SK-N-MC (cell line): ENCODE results near the gene MYO19.

ENCODE experiments used
- EZH2 ChIP-seq: fragments of 200-600 bp; sonication (generic); IDR thresholded peaks from one replicate; pipeline ENCODE4 v1.6.1; 2017; ENCODE audit warnings: antibody characterized with exemption
- FOXP2 ChIP-seq: optimal IDR thresholded peaks from 2 replicates; pipeline ENCODE3; 2011; ENCODE audit warnings: mild to moderate bottlenecking, moderate library complexity; ENCODE audit not compliant: insufficient read depth; ENCODE audit errors: extremely low read length, control extremely low read depth
- POLR2AphosphoS5 ChIP-seq: IDR thresholded peaks from 2 replicates; pipeline ENCODE4 v1.6.1; 2012; ENCODE audit warnings: mild to moderate bottlenecking, low read depth, low read length, borderline replicate concordance

DNA sequence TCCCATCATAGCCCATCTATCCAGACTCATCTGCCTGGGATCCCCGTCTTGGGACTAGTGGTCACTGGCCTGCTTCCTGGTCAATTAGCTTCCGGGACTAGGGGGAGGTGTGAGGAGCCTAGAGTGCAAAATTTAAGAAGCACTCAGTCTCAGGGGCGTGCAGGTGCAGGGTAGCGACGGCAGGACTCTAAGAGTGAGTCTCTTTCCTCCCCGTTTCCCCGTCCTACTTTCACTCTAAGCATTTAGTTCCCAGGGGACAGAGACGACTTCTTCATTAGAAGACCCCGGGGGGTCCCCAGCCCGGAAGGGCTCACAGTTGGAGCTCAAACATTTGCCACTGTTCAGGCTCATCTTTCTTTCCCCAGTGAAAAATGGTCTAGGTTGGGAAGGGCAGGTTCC, 48.9 kb downstream of the MYO19 start:
- TF ChIP-seq EZH2 (no peak), POLR2AphosphoS5 (no peak), FOXP2 (no peak)
